ENCODE results near the gene CEL.

DNA sequence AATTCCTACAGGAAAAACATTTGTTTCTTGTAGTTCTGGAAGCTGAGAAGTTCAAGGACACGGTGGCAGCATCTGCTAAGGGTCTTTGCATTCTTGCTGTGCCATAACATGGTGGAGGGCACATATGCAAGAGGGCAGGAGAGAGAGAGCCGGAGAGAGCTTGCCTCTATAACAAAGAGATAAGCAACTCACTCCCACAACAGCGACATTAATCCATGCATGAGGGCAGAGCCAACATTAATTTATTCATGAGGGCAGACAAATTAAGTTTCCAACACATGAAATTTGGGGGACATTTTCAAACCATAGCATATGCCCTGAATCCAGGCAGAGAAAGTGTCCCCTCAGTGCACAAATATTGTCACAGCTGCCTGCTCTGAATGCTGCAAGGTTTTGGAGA, 35.4 kb upstream of the CEL start:
- TF ChIP-seq, protein P1, sequence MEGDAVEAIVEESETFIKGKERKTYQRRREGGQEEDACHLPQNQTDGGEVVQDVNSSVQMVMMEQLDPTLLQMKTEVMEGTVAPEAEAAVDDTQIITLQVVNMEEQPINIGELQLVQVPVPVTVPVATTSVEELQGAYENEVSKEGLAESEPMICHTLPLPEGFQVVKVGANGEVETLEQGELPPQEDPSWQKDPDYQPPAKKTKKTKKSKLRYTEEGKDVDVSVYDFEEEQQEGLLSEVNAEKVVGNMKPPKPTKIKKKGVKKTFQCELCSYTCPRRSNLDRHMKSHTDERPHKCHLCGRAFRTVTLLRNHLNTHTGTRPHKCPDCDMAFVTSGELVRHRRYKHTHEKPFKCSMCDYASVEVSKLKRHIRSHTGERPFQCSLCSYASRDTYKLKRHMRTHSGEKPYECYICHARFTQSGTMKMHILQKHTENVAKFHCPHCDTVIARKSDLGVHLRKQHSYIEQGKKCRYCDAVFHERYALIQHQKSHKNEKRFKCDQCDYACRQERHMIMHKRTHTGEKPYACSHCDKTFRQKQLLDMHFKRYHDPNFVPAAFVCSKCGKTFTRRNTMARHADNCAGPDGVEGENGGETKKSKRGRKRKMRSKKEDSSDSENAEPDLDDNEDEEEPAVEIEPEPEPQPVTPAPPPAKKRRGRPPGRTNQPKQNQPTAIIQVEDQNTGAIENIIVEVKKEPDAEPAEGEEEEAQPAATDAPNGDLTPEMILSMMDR (IDR thresholded peaks at IDR 0.05) = no peak
- TF ChIP-seq POLR2A (IDR thresholded peaks at IDR 0.05) = no peak
